Fibroblast of lung (primary cell): Measurements from ENCODE around the gene PPM1H.

ENCODE experiments used
- CTCF ChIP-seq, 2 donors: IDR thresholded peaks in 1 of 2; conservative IDR thresholded peaks in 1 of 2; 1 replicate in 1 of 2; 2 replicates in 1 of 2; pipeline ENCODE4 v1.5.1; 2011 to 2012; ENCODE audit warnings: low read length in 2 of 2, control low read depth in 1 of 2, inconsistent platforms in 1 of 2, low read depth in 1 of 2, mild to moderate bottlenecking in 1 of 2
- EZH2 ChIP-seq: IDR thresholded peaks from 2 replicates; pipeline ENCODE4 v1.5.1; 2012; ENCODE audit warnings: low read length, control low read depth, mild to moderate bottlenecking; ENCODE audit errors: missing control alignments

- TF ChIP-seq CTCF (conservative IDR thresholded peaks at IDR 0.05 in 1 of 2, IDR thresholded peaks at IDR 0.05 in 1 of 2; ENCODE audit: low read depth in 1 of 2, low read length in 2 of 2) (no peak), EZH2 (no peak)
Measured at GRCh38 chr12:62907078-62907477, 27.9 kb downstream of the PPM1H start.
